Keratinocyte (primary cell): Measurements from ENCODE around the gene TMEM253. TPM values are rescaled to one million over a fixed set of nuclear protein-coding genes. Genes with fewer than 3 reads are reported as not detected.
A peak's percentile ranks its signal among the peaks of the same experiment; 100 is the strongest.

Source experiments
- DNase-seq: peaks from one replicate; pipeline ENCODE4 v3.0.0-alpha.2; 2011; ENCODE audit warnings: low read depth, missing footprints, low spot score
- FAIRE-seq: peaks from 2 replicates; lab custom pipeline; 2011; peaks lifted over from hg19 to GRCh38; lab: Jason Lieb, UNC
- H2AFZ ChIP-seq: 2 replicates; pipeline ENCODE4 v1.6.0; 2012; ENCODE audit warnings: low read length, control low read depth, inconsistent platforms; ENCODE audit not compliant: control insufficient read depth
- H3K27ac ChIP-seq: 2 replicates; pipeline ENCODE4 v1.5.1; 2011; ENCODE audit warnings: low read length; ENCODE audit not compliant: control insufficient read depth, insufficient read depth
- H3K27me3 ChIP-seq: 3 replicates; pipeline ENCODE4 v1.6.0; 2011; ENCODE audit warnings: low read length; ENCODE audit not compliant: control insufficient read depth, insufficient read depth; ENCODE audit errors: extremely low read depth
- H3K36me3 ChIP-seq, 2 experiments: 2 replicates in 1 of 2; 3 replicates in 1 of 2; pipeline ENCODE4 v1.5.1; 2011; ENCODE audit warnings: low read length in 2 of 2, mild to moderate bottlenecking in 1 of 2; ENCODE audit not compliant: control insufficient read depth in 2 of 2, insufficient read depth in 2 of 2; ENCODE audit errors: extremely low read depth in 1 of 2
- H3K4me1 ChIP-seq: 3 replicates; pipeline ENCODE4 v1.5.1; 2011; ENCODE audit warnings: low read length; ENCODE audit not compliant: control insufficient read depth, insufficient read depth; ENCODE audit errors: extremely low read depth
- H3K4me2 ChIP-seq: 3 replicates; pipeline ENCODE4 v1.6.0; 2011; ENCODE audit warnings: low read depth, low read length; ENCODE audit not compliant: control insufficient read depth, insufficient read depth; ENCODE audit errors: extremely low read depth
- H3K4me3 ChIP-seq, 3 experiments: fragments of 200-600 bp in 1 of 3; sonication (generic) in 1 of 3; 2 replicates in 2 of 3; 3 replicates in 1 of 3; pipeline ENCODE4 v1.5.1; 2011 to 2016; ENCODE audit warnings: low read length in 3 of 3, mild to moderate bottlenecking in 3 of 3, control low read depth in 2 of 3, inconsistent platforms in 1 of 3, low read depth in 1 of 3, mixed read lengths in 1 of 3, mixed run types in 1 of 3, moderate library complexity in 1 of 3; ENCODE audit not compliant: control insufficient read depth in 2 of 3, insufficient read depth in 2 of 3; ENCODE audit errors: extremely low read depth in 1 of 3
- H3K79me2 ChIP-seq: 2 replicates; pipeline ENCODE4 v1.6.0; 2012; ENCODE audit warnings: low read length; ENCODE audit not compliant: control insufficient read depth, insufficient read depth
- H3K9ac ChIP-seq: 3 replicates; pipeline ENCODE4 v1.6.0; 2011; ENCODE audit warnings: low read length; ENCODE audit not compliant: control insufficient read depth, insufficient read depth; ENCODE audit errors: extremely low read depth
- H3K9me1 ChIP-seq: 3 replicates; pipeline ENCODE4 v1.6.0; 2011; ENCODE audit warnings: low read length; ENCODE audit not compliant: control insufficient read depth, insufficient read depth; ENCODE audit errors: extremely low read depth
- H3K9me3 ChIP-seq: 2 replicates; pipeline ENCODE4 v1.5.1; 2012; ENCODE audit warnings: low read depth, low read length; ENCODE audit not compliant: control insufficient read depth
- H4K20me1 ChIP-seq: 3 replicates; pipeline ENCODE4 v1.6.0; 2011; ENCODE audit warnings: low read length; ENCODE audit not compliant: control insufficient read depth, insufficient read depth; ENCODE audit errors: extremely low read depth
- EZH2 ChIP-seq: IDR thresholded peaks from one replicate; pipeline ENCODE4 v1.6.1; 2012; ENCODE audit warnings: inconsistent platforms, mild to moderate bottlenecking, low read length, moderate library complexity
- dilution Hi-C: fragments of 300-500 bp; cut with MboI; formaldehyde crosslinking; loops from one replicate; pipeline ENCODE4 v1.7.0; 2020; ENCODE audit warnings: low sequenced_read_pairs; ENCODE audit not compliant: extremely low pct_ligation_motif_present
- polyA minus RNA-seq, 3 experiments: library from RNA; depleted of rRNA, polyadenylated mRNA; stranded (reverse); fragments of >200 nt; gene quantifications; 1 replicate in 1 of 3; 2 replicates in 1 of 3; 3 replicates in 1 of 3; pipeline ENCODE4 v1.2.3, GENCODE V29; 2011
- polyA plus RNA-seq, 5 experiments: library from polyadenylated mRNA; depleted of rRNA in 3 of 5; stranded (reverse) in 3 of 5; stranded (forward) in 1 of 5; unstranded in 1 of 5; fragments of >200 nt; gene quantifications; 1 replicate in 1 of 5; 2 replicates in 3 of 5; 3 replicates in 1 of 5; pipeline versions ENCODE4 v1.2.1 to v1.2.3, GENCODE V29; 2011 to 2012; ENCODE audit warnings: missing spikeins in 2 of 5, low read depth in 1 of 5, low replicate concordance in 1 of 5
- TF ChIP-seq, protein P1 (sequence below), 3 experiments: IDR thresholded peaks in 1 of 3; conservative IDR thresholded peaks in 1 of 3; optimal IDR thresholded peaks in 1 of 3; 2 replicates in 2 of 3; 3 replicates in 1 of 3; pipeline versions ENCODE3 to v1.5.1; 2011; ENCODE audit warnings: low read length in 3 of 3, mild to moderate bottlenecking in 3 of 3, moderate library complexity in 2 of 3, control low read depth in 1 of 3, inconsistent platforms in 1 of 3; ENCODE audit not compliant: insufficient read depth in 2 of 3; ENCODE audit errors: extremely low read depth in 1 of 3

TMEM253 gene
- polyA plus RNA-seq (1.1 to 1.4 TPM (median 1.3 TPM) in 3 replicates), polyA minus RNA-seq (0.63 to 1.9 TPM (median 1.2 TPM) in 3 replicates)
- polyA plus RNA-seq (2011; ENCODE audit: low read depth) = 1.2 TPM
- polyA plus RNA-seq (2011; cell fraction: cytosol; rRNA removed) = 0.74 and 1.1 TPM in 2 replicates
- 1.7 and 1.8 TPM in 2 replicates for polyA plus RNA-seq (2011; cell fraction: nucleus; rRNA removed)
- 1.4 and 2.1 TPM in 2 replicates for polyA plus RNA-seq (2012; ENCODE audit: low replicate concordance)
- not detected for polyA minus RNA-seq (2011; cell fraction: cytosol; rRNA and poly(A)+ RNA removed)
- polyA minus RNA-seq (2011; cell fraction: nucleus; rRNA and poly(A)+ RNA removed) = 0.53 TPM in 1 of 2 replicates, not detected in the other

DNA sequence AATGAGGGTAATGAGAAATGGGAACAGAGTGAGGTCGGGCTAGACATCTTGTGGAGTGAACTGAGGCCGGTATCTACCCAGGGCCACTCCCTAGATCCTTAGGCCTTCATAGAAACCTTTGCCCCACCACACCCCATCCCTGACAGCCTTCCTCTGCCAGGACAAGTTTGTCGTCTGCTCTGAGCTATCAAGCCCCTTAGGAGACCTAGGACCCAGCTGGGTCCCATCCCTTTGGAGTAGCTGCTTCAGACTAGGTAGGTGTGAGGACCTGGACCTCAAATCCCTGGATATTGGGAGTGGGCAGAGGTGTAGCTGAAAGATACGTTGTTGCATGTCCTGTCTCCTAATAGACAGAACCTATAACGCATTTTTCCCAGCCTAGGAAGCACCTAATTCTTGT, at the start of gene TMEM253:
TSS of gene TMEM253 (plus strand) at position 136 of the 400 bp plus-strand sequence. CDS start 278 bp downstream, outside the sequence.
- Histone ChIP-seq H3K9ac (no peak within 1 kb of the TSS), H3K9me1 (no peaks in the 10 kb centered on the region), H3K4me1 (peaks cover 70% of the 10 kb centered on the region), H3K79me2 (peaks cover 35% of the 10 kb centered on the region), H3K4me2 (peak within 1 kb of the TSS; percentile 99), H3K4me3 (peak within 1 kb of the TSS in 1 of 3 experiments; percentile 81), H3K27me3 (no peaks in the 10 kb centered on the region), H3K36me3 (no peaks in the 10 kb centered on the region), H3K27ac (peak within 1 kb of the TSS; percentile 38), H3K9me3 (no peaks in the 10 kb centered on the region), H2AFZ (no peak within 1 kb of the TSS), H4K20me1 (no peaks in the 10 kb centered on the region)
- TF ChIP-seq EZH2 = no peak
- TF ChIP-seq, protein P1, sequence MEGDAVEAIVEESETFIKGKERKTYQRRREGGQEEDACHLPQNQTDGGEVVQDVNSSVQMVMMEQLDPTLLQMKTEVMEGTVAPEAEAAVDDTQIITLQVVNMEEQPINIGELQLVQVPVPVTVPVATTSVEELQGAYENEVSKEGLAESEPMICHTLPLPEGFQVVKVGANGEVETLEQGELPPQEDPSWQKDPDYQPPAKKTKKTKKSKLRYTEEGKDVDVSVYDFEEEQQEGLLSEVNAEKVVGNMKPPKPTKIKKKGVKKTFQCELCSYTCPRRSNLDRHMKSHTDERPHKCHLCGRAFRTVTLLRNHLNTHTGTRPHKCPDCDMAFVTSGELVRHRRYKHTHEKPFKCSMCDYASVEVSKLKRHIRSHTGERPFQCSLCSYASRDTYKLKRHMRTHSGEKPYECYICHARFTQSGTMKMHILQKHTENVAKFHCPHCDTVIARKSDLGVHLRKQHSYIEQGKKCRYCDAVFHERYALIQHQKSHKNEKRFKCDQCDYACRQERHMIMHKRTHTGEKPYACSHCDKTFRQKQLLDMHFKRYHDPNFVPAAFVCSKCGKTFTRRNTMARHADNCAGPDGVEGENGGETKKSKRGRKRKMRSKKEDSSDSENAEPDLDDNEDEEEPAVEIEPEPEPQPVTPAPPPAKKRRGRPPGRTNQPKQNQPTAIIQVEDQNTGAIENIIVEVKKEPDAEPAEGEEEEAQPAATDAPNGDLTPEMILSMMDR (optimal IDR thresholded peaks at IDR 0.05 in 1 of 3, IDR thresholded peaks at IDR 0.05 in 1 of 3, conservative IDR thresholded peaks at IDR 0.05 in 1 of 3; ENCODE audit: extremely low read depth in 1 of 3, insufficient read depth in 2 of 3, low read length in 3 of 3) = no peak
- no peak for FAIRE-seq
- dilution Hi-C loops = no loop called here
- no peak for DNase-seq

DNA sequence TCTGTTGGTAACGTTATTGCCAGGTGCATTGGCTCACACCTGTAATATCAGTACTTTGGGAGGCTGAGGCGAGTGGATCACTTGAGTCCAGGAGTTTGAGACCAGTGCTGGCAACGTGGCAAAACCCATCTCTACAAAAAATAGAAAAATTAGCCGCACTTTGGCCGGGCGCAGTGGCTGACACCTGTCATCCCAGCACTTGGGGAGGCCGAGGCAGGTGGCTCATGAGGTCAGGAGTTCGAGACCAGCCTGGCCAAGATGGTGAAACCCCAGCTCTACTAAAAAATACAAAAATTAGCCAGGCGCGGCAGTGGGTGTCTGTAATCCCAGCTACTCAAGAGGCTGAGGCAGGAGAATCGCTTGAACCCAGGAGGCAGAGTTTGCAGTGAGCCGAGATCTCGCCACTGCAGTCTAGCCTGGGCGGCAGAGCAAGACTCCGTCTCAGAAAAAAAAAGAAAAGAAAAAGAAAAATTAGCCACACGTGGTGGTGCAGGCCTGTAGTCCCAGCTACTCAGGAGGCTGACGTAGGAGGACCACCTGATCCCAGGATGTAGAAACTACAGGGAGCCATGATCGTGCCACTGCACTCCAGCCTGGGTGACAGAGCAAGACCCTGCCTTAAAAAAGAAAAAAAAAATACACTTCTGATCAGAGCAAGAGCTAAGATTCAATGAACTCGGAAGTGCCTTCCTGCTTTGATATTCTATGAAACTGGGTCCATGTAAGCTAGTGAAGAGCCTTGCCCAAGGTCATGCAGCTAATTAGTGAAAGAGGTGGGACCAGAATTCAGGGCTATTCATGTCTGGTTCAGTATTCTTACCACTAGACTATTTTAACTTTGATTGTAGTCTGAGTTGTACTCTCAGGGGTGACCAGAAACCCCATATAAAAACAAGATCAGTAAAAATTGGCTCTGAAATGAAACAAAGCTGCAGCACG, 47.4 kb upstream of the TMEM253 start:
- Histone ChIP-seq H4K20me1 (no peaks in the 10 kb centered on the region), H3K4me3 (no peak overlapping the region), H3K9ac (no peak overlapping the region), H2AFZ (no peak overlapping the region), H3K9me1 (no peaks in the 10 kb centered on the region), H3K79me2 (no peaks in the 10 kb centered on the region), H3K4me2 (no peak overlapping the region), H3K4me1 (no peaks in the 10 kb centered on the region), H3K27me3 (no peaks in the 10 kb centered on the region), H3K9me3 (no peaks in the 10 kb centered on the region), H3K36me3 (no peaks in the 10 kb centered on the region), H3K27ac (no peak overlapping the region)
- FAIRE-seq (no peak), DNase-seq (no peak)
- TF ChIP-seq EZH2 = no peak
- TF ChIP-seq, protein P1 (optimal IDR thresholded peaks at IDR 0.05 in 1 of 3, IDR thresholded peaks at IDR 0.05 in 1 of 3, conservative IDR thresholded peaks at IDR 0.05 in 1 of 3; ENCODE audit: extremely low read depth in 1 of 3, insufficient read depth in 2 of 3, low read length in 3 of 3) = no peak
- dilution Hi-C loops = no loop called here
